OCI-LY3 (cell line): ENCODE data around the gene IL1RL2.

ENCODE experiments used
- H2AFZ ChIP-seq: fragments of 200-600, 300-600 bp; shearing (Covaris generic); 2 replicates; pipeline ENCODE4 v1.6.0; 2014; ENCODE audit warnings: antibody characterized with exemption, low read depth, low read length
- H3K27ac ChIP-seq: fragments of 200-600, 300-600 bp; sonication (generic); 2 replicates; pipeline ENCODE4 v1.5.1; 2014; ENCODE audit warnings: mild to moderate bottlenecking, low read length, moderate library complexity, mixed read lengths
- H3K27me3 ChIP-seq: fragments of 200-600, 300-600 bp; sonication (generic); 2 replicates; pipeline ENCODE4 v1.6.1; 2014; ENCODE audit warnings: low read depth, low read length, mixed read lengths
- H3K36me3 ChIP-seq: fragments of 200-600, 300-600 bp; sonication (generic); replicated peaks from 2 replicates; pipeline ENCODE3; 2014; ENCODE audit warnings: low read depth, low read length, mixed read lengths
- H3K4me1 ChIP-seq: fragments of 300-600, 200-600 bp; sonication (generic); 2 replicates; pipeline ENCODE4 v1.6.1; 2014; ENCODE audit warnings: low read length, mixed read lengths
- H3K4me2 ChIP-seq: fragments of 200-600, 300-600 bp; sonication (generic); 2 replicates; pipeline ENCODE4 v1.6.1; 2014; ENCODE audit warnings: low read length, mixed read lengths
- H3K4me3 ChIP-seq: fragments of 300-600, 200-600 bp; sonication (generic); 2 replicates; pipeline ENCODE4 v1.5.1; 2014; ENCODE audit warnings: antibody characterized with exemption, mild to moderate bottlenecking, low read length, moderate library complexity
- H3K79me2 ChIP-seq: fragments of 300-600, 200-600 bp; shearing (Covaris generic); 2 replicates; pipeline ENCODE4 v1.6.1; 2014; ENCODE audit warnings: mild to moderate bottlenecking, low read length, mixed read lengths
- H3K9ac ChIP-seq: fragments of 300-600, 200-600 bp; shearing (Covaris generic); 2 replicates; pipeline ENCODE4 v1.6.0; 2014; ENCODE audit warnings: mild to moderate bottlenecking, low read length, moderate library complexity
- H3K9me3 ChIP-seq: fragments of 200-600, 300-600 bp; shearing (Covaris generic); 2 replicates; pipeline ENCODE4 v1.6.1; 2014; ENCODE audit warnings: low read length, mixed read lengths; ENCODE audit not compliant: insufficient read depth
- H4K20me1 ChIP-seq: fragments of 200-600, 300-600 bp; sonication (generic); 2 replicates; pipeline ENCODE4 v1.6.1; 2016; ENCODE audit warnings: low read length, mixed read lengths; ENCODE audit not compliant: insufficient read depth
- EZH2phosphoT487 ChIP-seq: fragments of 200-600 bp; shearing (Covaris generic); IDR thresholded peaks from 2 replicates; pipeline ENCODE4 v1.6.1; 2018; ENCODE audit warnings: antibody characterized with exemption, mixed run types, low read depth
- TF ChIP-seq, protein P1 (sequence below): fragments of 200-600, 300-600 bp; sonication (generic); IDR thresholded peaks from 2 replicates; pipeline ENCODE4 v1.5.1; 2014; ENCODE audit warnings: antibody characterized with exemption, low read length, low read depth

The IL1RL2 gene

DNA sequence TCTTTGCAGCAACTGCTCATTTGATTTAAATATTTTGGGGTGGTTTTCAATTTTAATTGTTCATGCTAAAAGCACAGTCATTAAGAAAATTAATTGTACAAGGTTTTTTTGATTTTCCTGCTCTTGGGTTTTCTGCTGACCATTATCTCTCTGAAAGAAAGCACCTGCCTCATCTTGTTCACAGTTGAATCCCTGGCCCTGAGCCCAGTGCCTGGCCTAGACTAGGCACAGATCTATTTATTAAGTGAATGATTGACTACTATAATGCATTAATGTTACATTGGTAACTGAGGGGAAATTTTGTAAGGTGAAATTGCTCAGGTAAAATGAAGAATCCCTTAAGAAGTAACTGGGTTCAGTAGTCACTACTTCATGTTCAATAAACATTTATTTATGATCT, 22.0 kb downstream of the IL1RL2 start:
- Histone ChIP-seq H3K4me2 (no peak overlapping the region), H3K4me1 (no peaks in the 10 kb centered on the region), H3K27ac (no peak overlapping the region), H3K36me3 (no peaks in the 10 kb centered on the region), H3K4me3 (no peak overlapping the region), H3K9ac (no peak overlapping the region), H3K27me3 (no peaks in the 10 kb centered on the region), H3K79me2 (no peaks in the 10 kb centered on the region), H3K9me3 (no peaks in the 10 kb centered on the region), H4K20me1 (no peaks in the 10 kb centered on the region), H2AFZ (no peak overlapping the region)
- TF ChIP-seq, protein P1, sequence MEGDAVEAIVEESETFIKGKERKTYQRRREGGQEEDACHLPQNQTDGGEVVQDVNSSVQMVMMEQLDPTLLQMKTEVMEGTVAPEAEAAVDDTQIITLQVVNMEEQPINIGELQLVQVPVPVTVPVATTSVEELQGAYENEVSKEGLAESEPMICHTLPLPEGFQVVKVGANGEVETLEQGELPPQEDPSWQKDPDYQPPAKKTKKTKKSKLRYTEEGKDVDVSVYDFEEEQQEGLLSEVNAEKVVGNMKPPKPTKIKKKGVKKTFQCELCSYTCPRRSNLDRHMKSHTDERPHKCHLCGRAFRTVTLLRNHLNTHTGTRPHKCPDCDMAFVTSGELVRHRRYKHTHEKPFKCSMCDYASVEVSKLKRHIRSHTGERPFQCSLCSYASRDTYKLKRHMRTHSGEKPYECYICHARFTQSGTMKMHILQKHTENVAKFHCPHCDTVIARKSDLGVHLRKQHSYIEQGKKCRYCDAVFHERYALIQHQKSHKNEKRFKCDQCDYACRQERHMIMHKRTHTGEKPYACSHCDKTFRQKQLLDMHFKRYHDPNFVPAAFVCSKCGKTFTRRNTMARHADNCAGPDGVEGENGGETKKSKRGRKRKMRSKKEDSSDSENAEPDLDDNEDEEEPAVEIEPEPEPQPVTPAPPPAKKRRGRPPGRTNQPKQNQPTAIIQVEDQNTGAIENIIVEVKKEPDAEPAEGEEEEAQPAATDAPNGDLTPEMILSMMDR: no peak
- no peak for TF ChIP-seq EZH2phosphoT487

DNA sequence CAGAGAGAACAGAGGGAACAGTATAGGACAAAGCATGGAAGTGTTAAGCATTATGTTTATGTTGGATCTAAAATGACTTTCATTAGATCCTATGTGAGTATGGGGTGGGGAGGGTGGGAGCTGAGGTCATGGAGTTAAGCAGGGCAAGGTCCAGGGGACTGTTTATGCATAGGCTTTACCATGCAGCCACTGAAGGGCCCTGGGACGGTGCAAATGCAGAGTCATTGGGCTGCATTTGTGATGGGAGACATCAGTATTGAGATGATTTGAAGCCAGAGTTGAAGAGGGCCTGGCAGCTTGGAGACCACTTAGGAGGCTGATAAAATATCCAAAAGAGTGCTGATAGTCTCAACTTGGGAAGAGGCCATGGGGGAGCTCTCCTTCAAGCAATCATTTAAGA, 22.7 kb downstream of the IL1RL2 start:
- Histone ChIP-seq H3K27me3 (no peaks in the 10 kb centered on the region), H4K20me1 (no peaks in the 10 kb centered on the region), H3K79me2 (no peaks in the 10 kb centered on the region), H3K9ac (no peak overlapping the region), H3K4me3 (no peak overlapping the region), H3K4me2 (no peak overlapping the region), H2AFZ (no peak overlapping the region), H3K9me3 (no peaks in the 10 kb centered on the region), H3K27ac (no peak overlapping the region), H3K4me1 (no peaks in the 10 kb centered on the region), H3K36me3 (no peaks in the 10 kb centered on the region)
- no peak for TF ChIP-seq EZH2phosphoT487
- TF ChIP-seq, protein P1: no peak

DNA sequence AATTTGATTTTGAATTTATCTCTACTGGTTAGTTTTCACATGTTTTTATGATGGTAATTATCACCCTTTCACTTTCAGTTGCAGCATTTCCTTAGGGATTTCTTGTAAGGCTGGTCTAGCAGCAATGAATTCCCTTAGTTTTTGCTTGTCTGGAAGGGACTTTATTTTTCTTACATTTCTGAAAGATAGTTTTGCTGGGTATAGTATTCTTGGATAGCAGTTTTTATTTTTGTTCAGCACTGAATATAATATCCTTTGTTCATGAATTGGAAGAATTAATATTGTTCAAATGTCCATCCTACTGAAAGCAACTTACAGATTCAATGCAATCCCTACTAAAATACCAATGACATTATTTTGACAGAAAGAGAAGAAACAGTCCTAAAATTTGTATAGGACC, 30.2 kb downstream of the IL1RL2 start:
- no peaks in the 10 kb centered on the region for H3K27me3 ChIP-seq
- H3K79me2 ChIP-seq: no peaks in the 10 kb centered on the region
- H3K27ac ChIP-seq: no peak overlapping the region
- no peak overlapping the region for H2AFZ ChIP-seq
- H3K36me3 ChIP-seq: no peaks in the 10 kb centered on the region
- no peak overlapping the region for H3K4me2 ChIP-seq
- TF ChIP-seq EZH2phosphoT487: no peak
- TF ChIP-seq, protein P1: no peak
- no peak overlapping the region for H3K9ac ChIP-seq
- no peaks in the 10 kb centered on the region for H3K4me1 ChIP-seq
- no peaks in the 10 kb centered on the region for H4K20me1 ChIP-seq
- no peak overlapping the region for H3K4me3 ChIP-seq
- H3K9me3 ChIP-seq: peaks cover 24% of the 10 kb centered on the region; the same call in 1 of the 2 replicates

DNA sequence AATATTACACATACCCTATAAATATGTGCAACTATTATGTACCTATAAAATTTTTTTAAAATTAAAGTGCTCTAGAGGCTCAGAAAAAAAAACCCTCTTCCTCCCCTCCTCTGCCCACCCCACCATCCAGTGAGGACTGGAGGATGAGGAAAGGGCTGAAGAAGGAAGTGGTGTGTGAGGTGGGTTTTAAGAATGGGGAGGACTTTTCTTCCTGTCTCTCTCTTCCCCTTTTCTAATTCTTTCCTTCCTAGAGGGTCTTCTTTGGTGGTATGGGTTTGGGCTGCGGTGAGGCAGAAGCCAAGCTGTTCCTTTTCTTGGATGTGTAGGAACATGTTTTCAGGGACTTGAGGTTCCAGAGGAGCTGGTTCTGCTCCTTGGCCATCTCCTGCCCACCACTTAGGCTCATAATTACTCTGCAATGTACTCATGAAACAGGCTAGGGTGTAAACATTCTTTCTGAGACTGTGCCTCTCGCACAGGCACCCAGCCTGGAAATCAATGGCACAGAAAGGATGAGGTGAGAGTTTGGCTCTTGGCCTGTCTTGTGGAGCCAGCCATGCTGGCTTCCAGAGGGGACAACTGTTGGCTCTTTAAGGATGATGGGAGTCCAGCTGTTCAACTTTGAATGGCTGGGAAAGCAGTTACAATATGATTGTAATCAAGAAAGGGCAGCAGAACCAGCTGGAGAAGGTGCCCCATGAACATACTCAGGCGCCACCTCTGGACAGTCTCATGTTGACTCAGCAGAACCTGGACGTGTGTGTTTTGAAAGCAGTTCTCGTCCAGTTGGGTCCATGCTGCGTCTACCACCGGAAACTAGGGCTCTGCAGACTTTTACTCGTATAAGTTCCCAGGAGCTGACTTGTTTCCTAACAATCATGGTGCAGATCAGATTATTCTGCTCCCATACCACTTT, 38.3 kb downstream of the IL1RL2 start:
- no peak overlapping the region for H3K4me2 ChIP-seq
- TF ChIP-seq EZH2phosphoT487: no peak
- TF ChIP-seq, protein P1: no peak; the same call in 1 of the 2 replicates
- H3K27ac ChIP-seq: no peak overlapping the region
- no peaks in the 10 kb centered on the region for H4K20me1 ChIP-seq
- H2AFZ ChIP-seq: no peak overlapping the region
- H3K36me3 ChIP-seq: no peaks in the 10 kb centered on the region
- no peaks in the 10 kb centered on the region for H3K27me3 ChIP-seq
- no peak overlapping the region for H3K4me3 ChIP-seq
- no peaks in the 10 kb centered on the region for H3K9me3 ChIP-seq
- H3K9ac ChIP-seq: no peak overlapping the region
- H3K4me1 ChIP-seq: peaks cover 41% of the 10 kb centered on the region
- no peaks in the 10 kb centered on the region for H3K79me2 ChIP-seq
